ENCODE data around the gene VPS25.

The VPS25 gene

GRCh38 chr17:42780851-42781638 is 7.8 kb downstream of the VPS25 start:
- Histone ChIP-seq H3K36me3 (ENCODE audit: control insufficient read depth, low read length) (peaks cover 24% of the 10 kb centered on the region), H3K79me2 (ENCODE audit: control insufficient read depth, low read length) (no peaks in the 10 kb centered on the region), H3F3A (ENCODE audit: control insufficient read depth, insufficient read depth) (no peaks in the 10 kb centered on the region; the same call in 1 of the 2 replicates), H3K9me2 (replicated peaks; ENCODE audit: control insufficient read depth, low read length) (no peaks in the 10 kb centered on the region), H3K4me2 (ENCODE audit: low read length) (no peak overlapping the region), H3K9me3 (ENCODE audit: control insufficient read depth, insufficient read depth, low read length) (no peaks in the 10 kb centered on the region), H3K4me1 (ENCODE audit: control insufficient read depth, low read length) (no peaks in the 10 kb centered on the region), H3K27me3 (ENCODE audit: control insufficient read depth, low read length) (peaks cover 42% of the 10 kb centered on the region), H3K4me3 (ENCODE audit: low read length) (no peak overlapping the region), H4K20me1 (ENCODE audit: control insufficient read depth, insufficient read depth, low read depth, low read length) (no peaks in the 10 kb centered on the region), H3K27ac (ENCODE audit: low read depth, low read length) (no peak overlapping the region)
- TF ChIP-seq EZH2phosphoT487 (IDR thresholded peaks at IDR 0.05; ENCODE audit: borderline replicate concordance, low read length) (no peak), CTCF (IDR thresholded peaks at IDR 0.05; ENCODE audit: low read depth, low read length, poor library complexity, severe bottlenecking) (no peak)

GRCh38 chr17:42781639-42782165 is 8.5 kb downstream of the VPS25 start:
- no peaks in the 10 kb centered on the region for H3K4me1 ChIP-seq (ENCODE audit: control insufficient read depth, low read length)
- no peaks in the 10 kb centered on the region for H3K9me3 ChIP-seq (ENCODE audit: control insufficient read depth, insufficient read depth, low read length)
- peaks cover 45% of the 10 kb centered on the region for H3K27me3 ChIP-seq (ENCODE audit: control insufficient read depth, low read length)
- H3K36me3 ChIP-seq (ENCODE audit: control insufficient read depth, low read length): peaks cover 20% of the 10 kb centered on the region
- H4K20me1 ChIP-seq (ENCODE audit: control insufficient read depth, insufficient read depth, low read depth, low read length): no peaks in the 10 kb centered on the region
- no peak for TF ChIP-seq EZH2phosphoT487 (IDR thresholded peaks at IDR 0.05; ENCODE audit: borderline replicate concordance, low read length)
- no peak for TF ChIP-seq CTCF (IDR thresholded peaks at IDR 0.05; ENCODE audit: low read depth, low read length, poor library complexity, severe bottlenecking)
- H3K4me2 ChIP-seq (ENCODE audit: low read length): no peak overlapping the region
- no peaks in the 10 kb centered on the region for H3K79me2 ChIP-seq (ENCODE audit: control insufficient read depth, low read length)
- H3F3A ChIP-seq (ENCODE audit: control insufficient read depth, insufficient read depth): no peaks in the 10 kb centered on the region; the same call in 1 of the 2 replicates
- H3K4me3 ChIP-seq (ENCODE audit: low read length): no peak overlapping the region
- H3K9me2 ChIP-seq (replicated peaks; ENCODE audit: control insufficient read depth, low read length): no peaks in the 10 kb centered on the region
- H3K27ac ChIP-seq (ENCODE audit: low read depth, low read length): no peak overlapping the region

GRCh38 chr17:42782166-42783061 is 9.2 kb downstream of the VPS25 start:
- Histone ChIP-seq H3K9me2 (replicated peaks; ENCODE audit: control insufficient read depth, low read length) (no peaks in the 10 kb centered on the region), H4K20me1 (ENCODE audit: control insufficient read depth, insufficient read depth, low read depth, low read length) (no peaks in the 10 kb centered on the region), H3K4me3 (ENCODE audit: low read length) (no peak overlapping the region), H3K27me3 (ENCODE audit: control insufficient read depth, low read length) (peaks cover 46% of the 10 kb centered on the region), H3K4me1 (ENCODE audit: control insufficient read depth, low read length) (no peaks in the 10 kb centered on the region), H3F3A (ENCODE audit: control insufficient read depth, insufficient read depth) (no peaks in the 10 kb centered on the region; the same call in 1 of the 2 replicates), H3K9me3 (ENCODE audit: control insufficient read depth, insufficient read depth, low read length) (no peaks in the 10 kb centered on the region), H3K79me2 (ENCODE audit: control insufficient read depth, low read length) (no peaks in the 10 kb centered on the region), H3K4me2 (ENCODE audit: low read length) (no peak overlapping the region), H3K36me3 (ENCODE audit: control insufficient read depth, low read length) (peaks cover 18% of the 10 kb centered on the region), H3K27ac (ENCODE audit: low read depth, low read length) (no peak overlapping the region)
- TF ChIP-seq EZH2phosphoT487 (IDR thresholded peaks at IDR 0.05; ENCODE audit: borderline replicate concordance, low read length): no peak
- TF ChIP-seq CTCF (IDR thresholded peaks at IDR 0.05; ENCODE audit: low read depth, low read length, poor library complexity, severe bottlenecking): no peak
